NB4 (cell line): ENCODE measurements around the gene DUSP11.

Source experiments
- DNase-seq: peaks from one replicate; pipeline ENCODE4 v3.0.0; 2010; ENCODE audit warnings: low read depth
- H3K4me3 ChIP-seq: one replicate; pipeline ENCODE4 v1.5.1; 2011; ENCODE audit warnings: mild to moderate bottlenecking, low read depth, low read length, moderate library complexity
- CTCF ChIP-seq: IDR thresholded peaks from one replicate; pipeline ENCODE4 v1.5.1; 2012; ENCODE audit warnings: low read depth, low read length
- MAX ChIP-seq: IDR thresholded peaks from 2 replicates; pipeline ENCODE4 v1.6.1; 2011; ENCODE audit warnings: low read depth, low read length
- MYC ChIP-seq: IDR thresholded peaks from 2 replicates; pipeline ENCODE4 v1.6.1; 2011; ENCODE audit warnings: low read depth, low read length
- POLR2A ChIP-seq: IDR thresholded peaks from 2 replicates; pipeline ENCODE4 v1.6.1; 2011; ENCODE audit warnings: mild to moderate bottlenecking; ENCODE audit not compliant: insufficient read length; ENCODE audit errors: extremely low read depth

DUSP11 gene

GRCh38 chr2:73779467-73780236 lies at the start of gene DUSP11:
TSS of gene DUSP11 (minus strand) at chr2:73780103. CDS start at chr2:73779974, 129 bp downstream.
- peak; percentile 97 for DNase-seq
- peak within 1 kb of the TSS; percentile 97 for H3K4me3 ChIP-seq
- TF ChIP-seq POLR2A (peak; percentile 88), MAX (peak; percentile 95), CTCF (peak; percentile 92), MYC (peak; percentile 97)

- DNase-seq, result peak; percentile 97
- TF ChIP-seq MAX (peak; percentile 72), POLR2A (peak; percentile 68), MYC (peak; percentile 28; the same call in 1 of the 2 replicates), CTCF (no peak)
- H3K4me3 ChIP-seq, result peak within 1 kb of the TSS; percentile 92
Observed at GRCh38 chr2:73828818-73829570, 49.1 kb upstream of the DUSP11 start, which contains the start of gene STAMBP. TSS of gene STAMBP (plus strand) at chr2:73828961. CDS start at chr2:73830857, 1,896 bp downstream.

GRCh38 chr2:73828389-73828817 lies 48.5 kb upstream of the DUSP11 start:
- TF ChIP-seq MYC, result no peak
- TF ChIP-seq POLR2A, result no peak
- no peak for TF ChIP-seq MAX
- no peak for TF ChIP-seq CTCF
- DNase-seq, result no peak
- peak overlapping the region; percentile 92 for H3K4me3 ChIP-seq

- DNase-seq, result no peak
- peak overlapping the region; percentile 92 for H3K4me3 ChIP-seq
- TF ChIP-seq MAX (no peak), CTCF (no peak), POLR2A (no peak), MYC (no peak)
Observed at GRCh38 chr2:73827660-73828388, 47.9 kb upstream of the DUSP11 start.

GRCh38 chr2:73827018-73827417 lies 47.1 kb upstream of the DUSP11 start:
- no peak for TF ChIP-seq POLR2A
- TF ChIP-seq CTCF, result peak; percentile 46
- no peak overlapping the region for H3K4me3 ChIP-seq
- peak; percentile 72 for DNase-seq
